ENCODE data around the gene ZNF225.

The ZNF225 gene

DNA sequence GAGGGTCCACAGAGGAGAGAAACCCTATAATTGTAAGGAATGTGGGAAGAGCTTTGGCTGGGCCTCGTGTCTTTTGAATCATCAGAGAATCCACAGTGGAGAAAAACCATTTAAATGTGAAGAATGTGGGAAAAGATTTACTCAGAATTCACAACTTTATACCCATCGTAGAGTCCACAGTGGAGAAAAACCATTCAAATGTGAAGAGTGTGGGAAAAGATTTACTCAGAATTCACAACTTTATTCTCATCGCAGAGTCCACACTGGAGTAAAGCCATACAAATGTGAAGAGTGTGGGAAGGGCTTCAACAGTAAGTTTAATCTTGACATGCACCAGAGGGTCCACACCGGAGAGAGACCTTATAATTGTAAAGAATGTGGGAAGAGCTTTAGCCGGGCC, 18.8 kb downstream of the ZNF225 start:
- H3F3A ChIP-seq (ENCODE audit: control insufficient read depth, insufficient read depth): no peaks in the 10 kb centered on the region
- peaks cover 14% of the 10 kb centered on the region; the same call in 1 of the 2 replicates for H3K9me3 ChIP-seq (ENCODE audit: control insufficient read depth, insufficient read depth, low read length)
- H3K4me2 ChIP-seq (ENCODE audit: low read length): no peak overlapping the region
- no peaks in the 10 kb centered on the region for H3K9me2 ChIP-seq (replicated peaks; ENCODE audit: control insufficient read depth, low read length)
- H3K4me3 ChIP-seq (ENCODE audit: low read length): no peak overlapping the region
- no peaks in the 10 kb centered on the region for H3K36me3 ChIP-seq (ENCODE audit: control insufficient read depth, low read length)
- TF ChIP-seq EZH2phosphoT487 (IDR thresholded peaks at IDR 0.05; ENCODE audit: borderline replicate concordance, low read length): no peak
- TF ChIP-seq, protein P1, sequence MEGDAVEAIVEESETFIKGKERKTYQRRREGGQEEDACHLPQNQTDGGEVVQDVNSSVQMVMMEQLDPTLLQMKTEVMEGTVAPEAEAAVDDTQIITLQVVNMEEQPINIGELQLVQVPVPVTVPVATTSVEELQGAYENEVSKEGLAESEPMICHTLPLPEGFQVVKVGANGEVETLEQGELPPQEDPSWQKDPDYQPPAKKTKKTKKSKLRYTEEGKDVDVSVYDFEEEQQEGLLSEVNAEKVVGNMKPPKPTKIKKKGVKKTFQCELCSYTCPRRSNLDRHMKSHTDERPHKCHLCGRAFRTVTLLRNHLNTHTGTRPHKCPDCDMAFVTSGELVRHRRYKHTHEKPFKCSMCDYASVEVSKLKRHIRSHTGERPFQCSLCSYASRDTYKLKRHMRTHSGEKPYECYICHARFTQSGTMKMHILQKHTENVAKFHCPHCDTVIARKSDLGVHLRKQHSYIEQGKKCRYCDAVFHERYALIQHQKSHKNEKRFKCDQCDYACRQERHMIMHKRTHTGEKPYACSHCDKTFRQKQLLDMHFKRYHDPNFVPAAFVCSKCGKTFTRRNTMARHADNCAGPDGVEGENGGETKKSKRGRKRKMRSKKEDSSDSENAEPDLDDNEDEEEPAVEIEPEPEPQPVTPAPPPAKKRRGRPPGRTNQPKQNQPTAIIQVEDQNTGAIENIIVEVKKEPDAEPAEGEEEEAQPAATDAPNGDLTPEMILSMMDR (IDR thresholded peaks at IDR 0.05; ENCODE audit: low read depth, low read length, poor library complexity, severe bottlenecking): no peak
- no peaks in the 10 kb centered on the region for H3K4me1 ChIP-seq (ENCODE audit: control insufficient read depth, low read length)
- H4K20me1 ChIP-seq (ENCODE audit: control insufficient read depth, insufficient read depth, low read depth, low read length): no peaks in the 10 kb centered on the region
- no peaks in the 10 kb centered on the region for H3K79me2 ChIP-seq (ENCODE audit: control insufficient read depth, low read length)
- no peaks in the 10 kb centered on the region for H3K27me3 ChIP-seq (ENCODE audit: control insufficient read depth, low read length)
- no peak overlapping the region for H3K27ac ChIP-seq (ENCODE audit: low read depth, low read length)

DNA sequence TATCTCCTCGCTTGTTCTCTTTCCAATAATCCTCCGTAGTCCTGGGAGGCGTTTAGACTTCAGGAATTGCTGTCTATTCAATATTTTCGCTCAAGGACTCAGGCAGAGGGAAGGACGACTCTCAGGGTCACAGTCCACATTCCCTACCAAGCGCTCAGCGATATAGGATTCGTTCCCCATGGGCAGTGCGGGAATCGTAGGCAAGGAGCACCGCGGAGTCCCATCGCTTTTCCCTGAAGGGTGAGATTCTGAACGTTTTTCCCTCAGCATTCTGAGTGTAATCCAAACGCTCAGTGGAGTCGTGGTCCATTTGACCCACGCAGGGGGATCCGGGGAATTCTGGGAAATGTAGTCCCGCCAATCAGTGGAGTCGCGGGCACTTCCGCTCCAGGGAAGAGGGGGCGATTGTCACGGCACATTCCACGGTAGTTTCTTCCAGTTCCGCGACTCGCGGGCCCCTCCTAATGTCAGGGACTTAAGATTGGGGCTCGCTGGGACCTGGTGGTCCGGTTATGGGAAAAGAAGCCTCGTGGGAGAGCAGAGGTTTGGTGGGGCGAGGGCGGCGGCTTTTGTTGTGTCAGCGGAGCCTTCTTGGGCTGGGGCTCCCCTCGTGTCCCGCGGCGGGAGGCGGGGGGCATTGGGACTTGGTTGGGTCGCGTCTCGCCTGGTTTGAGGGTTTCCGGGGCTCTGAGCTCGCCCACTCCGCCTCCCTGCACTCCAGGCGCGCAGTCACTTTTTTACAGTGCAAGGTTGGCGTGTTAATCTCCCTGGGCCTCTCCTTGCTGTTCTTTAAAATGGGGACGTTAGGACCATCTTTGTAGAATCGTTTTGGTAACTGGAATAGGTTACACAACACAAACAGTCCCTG, 28.2 kb downstream of the ZNF225 start, which contains the start of gene ZNF234:
TSS of gene ZNF234 (plus strand) at position 364 of the 868 bp plus-strand sequence. CDS start 3,079 bp downstream, outside the sequence.
- no peaks in the 10 kb centered on the region for H3F3A ChIP-seq (ENCODE audit: control insufficient read depth, insufficient read depth)
- no peaks in the 10 kb centered on the region for H4K20me1 ChIP-seq (ENCODE audit: control insufficient read depth, insufficient read depth, low read depth, low read length)
- no peaks in the 10 kb centered on the region for H3K27me3 ChIP-seq (ENCODE audit: control insufficient read depth, low read length)
- no peaks in the 10 kb centered on the region for H3K36me3 ChIP-seq (ENCODE audit: control insufficient read depth, low read length)
- no peaks in the 10 kb centered on the region for H3K9me2 ChIP-seq (replicated peaks; ENCODE audit: control insufficient read depth, low read length)
- no peak for TF ChIP-seq EZH2phosphoT487 (IDR thresholded peaks at IDR 0.05; ENCODE audit: borderline replicate concordance, low read length)
- TF ChIP-seq, protein P1 (IDR thresholded peaks at IDR 0.05; ENCODE audit: low read depth, low read length, poor library complexity, severe bottlenecking): no peak
- H3K9me3 ChIP-seq (ENCODE audit: control insufficient read depth, insufficient read depth, low read length): peaks cover 21% of the 10 kb centered on the region; the same call in 1 of the 2 replicates
- peak within 1 kb of the TSS; percentile 25 for H3K4me3 ChIP-seq (ENCODE audit: low read length)
- H3K4me1 ChIP-seq (ENCODE audit: control insufficient read depth, low read length): no peaks in the 10 kb centered on the region
- H3K4me2 ChIP-seq (ENCODE audit: low read length): peak within 1 kb of the TSS; percentile 31; the same call in 1 of the 2 replicates
- no peaks in the 10 kb centered on the region for H3K79me2 ChIP-seq (ENCODE audit: control insufficient read depth, low read length)
- no peak within 1 kb of the TSS for H3K27ac ChIP-seq (ENCODE audit: low read depth, low read length)

DNA sequence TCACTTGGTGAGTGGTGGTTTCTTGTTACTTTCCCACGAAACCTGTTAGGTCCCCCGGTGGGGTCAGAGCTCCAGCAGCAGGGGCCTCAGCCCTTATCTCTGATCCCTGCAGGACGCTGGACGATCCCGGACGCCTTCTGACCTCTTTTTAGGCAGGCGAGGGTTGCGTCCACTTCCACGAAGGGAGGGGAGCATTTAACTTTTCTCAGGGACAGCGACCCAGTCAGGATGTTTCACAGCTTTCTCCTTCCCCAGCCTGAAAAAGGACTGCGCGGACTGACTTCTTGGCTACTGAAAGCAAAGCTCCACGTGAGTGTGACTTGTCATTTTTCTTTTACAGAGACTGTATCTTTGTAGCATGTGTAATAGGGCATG, 28.8 kb downstream of the ZNF225 start:
- no peak overlapping the region for H3K4me2 ChIP-seq (ENCODE audit: low read length)

More for the DNA sequence above, 28.8 kb downstream of the ZNF225 start:
- no peak for TF ChIP-seq EZH2phosphoT487 (IDR thresholded peaks at IDR 0.05; ENCODE audit: borderline replicate concordance, low read length)
- TF ChIP-seq, protein P1 (IDR thresholded peaks at IDR 0.05; ENCODE audit: low read depth, low read length, poor library complexity, severe bottlenecking): no peak
- Histone ChIP-seq H3K9me2 (replicated peaks; ENCODE audit: control insufficient read depth, low read length) (no peaks in the 10 kb centered on the region), H3K27me3 (ENCODE audit: control insufficient read depth, low read length) (no peaks in the 10 kb centered on the region), H3K27ac (ENCODE audit: low read depth, low read length) (no peak overlapping the region), H3K4me1 (ENCODE audit: control insufficient read depth, low read length) (no peaks in the 10 kb centered on the region), H3K9me3 (ENCODE audit: control insufficient read depth, insufficient read depth, low read length) (peaks cover 21% of the 10 kb centered on the region; the same call in 1 of the 2 replicates), H3K36me3 (ENCODE audit: control insufficient read depth, low read length) (no peaks in the 10 kb centered on the region), H3K79me2 (ENCODE audit: control insufficient read depth, low read length) (no peaks in the 10 kb centered on the region), H3F3A (ENCODE audit: control insufficient read depth, insufficient read depth) (no peaks in the 10 kb centered on the region), H4K20me1 (ENCODE audit: control insufficient read depth, insufficient read depth, low read depth, low read length) (no peaks in the 10 kb centered on the region), H3K4me3 (ENCODE audit: low read length) (no peak overlapping the region)
